Testis (tissue), 3 donors: ENCODE results near the gene SH3RF3. TPM values are rescaled to one million over a fixed set of nuclear protein-coding genes. Genes with fewer than 3 reads are reported as not detected.

ENCODE experiments used
- DNase-seq: peaks from one replicate; pipeline ENCODE4 v3.0.0-alpha.2; 2019
- H3K27ac ChIP-seq, 2 donors: fragments of 200-600 bp; sonication (generic); one replicate each; pipeline ENCODE4 v1.5.1; 2019
- H3K27me3 ChIP-seq: fragments of 200-600 bp; sonication (generic); one replicate; pipeline ENCODE4 v1.5.1; 2019
- H3K36me3 ChIP-seq: fragments of 200-600 bp; sonication (generic); one replicate; pipeline ENCODE4 v1.5.1; 2017; ENCODE audit warnings: low read depth; ENCODE audit errors: missing control alignments
- H3K4me1 ChIP-seq: fragments of 200-600 bp; sonication (generic); one replicate; pipeline ENCODE4 v1.5.1; 2019
- H3K4me3 ChIP-seq, 2 donors: fragments of 200-600 bp; sonication (generic); one replicate each; pipeline ENCODE4 v1.5.1; 2017 to 2019
- H3K9me3 ChIP-seq: fragments of 200-600 bp; sonication (generic); one replicate; pipeline ENCODE4 v1.5.1; 2017
- CTCF ChIP-seq, 3 experiments: fragments of 450-650 bp in 2 of 3; fragments of 200-600 bp in 1 of 3; sonication (generic) in 1 of 3; IDR thresholded peaks; one replicate each; pipeline ENCODE4 v1.5.1; 2016 to 2019; ENCODE audit warnings: antibody characterized with exemption in 3 of 3, mild to moderate bottlenecking in 2 of 3, moderate library complexity in 1 of 3
- POLR2A ChIP-seq: fragments of 450-650 bp; IDR thresholded peaks from one replicate; pipeline ENCODE4 v1.6.1; 2017; ENCODE audit warnings: antibody characterized with exemption, mild to moderate bottlenecking, moderate library complexity
- WGBS, 2 donors: methylation state at CpG; one replicate each; pipeline ENCODE4 v1.1.5; 2018; 5-methylcytosine and 5-hydroxymethylcytosine counted together
- intact Hi-C: fragments of 100-400 bp; cut with DNase I; formaldehyde crosslinking; loops from one replicate; pipeline ENCODE4 v1.15.1; 2023; ENCODE audit warnings: low total_unique reads
- polyA plus RNA-seq: library from polyadenylated mRNA; stranded (reverse); fragments of 350-450 nt; fragmentation: Illumina TruSeq; extraction: RNeasy Lipid Tissue Mini Kit (QIAGEN cat#74804); gene quantifications from one replicate; pipeline ENCODE4 v1.2.3, GENCODE V29; 2014; ENCODE audit warnings: low read depth, low replicate concordance; ENCODE audit not compliant: insufficient read depth
- total RNA-seq, 2 donors: library from RNA; depleted of rRNA; stranded (reverse); fragments of >200 nt; gene quantifications; one replicate each; pipeline ENCODE4 v1.2.3, GENCODE V29; 2016

Gene SH3RF3
- total and polyA plus RNA-seq, 3 donors from 2014 or later: 9.3 to 20.1 (median 16.5) TPM

- intact Hi-C loops: no loop called here
- no peak for DNase-seq
- Histone ChIP-seq H3K36me3 (no peaks in the 10 kb centered on the region), H3K27ac (no peak overlapping the region), H3K9me3 (no peaks in the 10 kb centered on the region), H3K4me3 (no peak overlapping the region), H3K27me3 (no peaks in the 10 kb centered on the region), H3K4me1 (no peaks in the 10 kb centered on the region)
- TF ChIP-seq POLR2A: no peak
- no peak for TF ChIP-seq CTCF (IDR thresholded peaks at IDR 0.05)
- 91 to 92% methylated on average over 8 to 9 of the region's 9 CpGs for WGBS, 2 donors
These were observed 268.9 kb downstream of the SH3RF3 start for GRCh38 chr2:109397893-109398292.

GRCh38 chr2:109398366-109399015 is 269.5 kb downstream of the SH3RF3 start:
- Histone ChIP-seq H3K4me1 (no peaks in the 10 kb centered on the region), H3K4me3 (no peak overlapping the region), H3K27me3 (no peaks in the 10 kb centered on the region), H3K36me3 (no peaks in the 10 kb centered on the region), H3K27ac (no peak overlapping the region), H3K9me3 (no peaks in the 10 kb centered on the region)
- intact Hi-C loops: no loop called here
- no peak for DNase-seq
- WGBS, 2 donors: 98 to 100% methylated on average over 1 to 22 of the region's 22 CpGs
- TF ChIP-seq CTCF (IDR thresholded peaks at IDR 0.05) (no peak), POLR2A (no peak)

DNA sequence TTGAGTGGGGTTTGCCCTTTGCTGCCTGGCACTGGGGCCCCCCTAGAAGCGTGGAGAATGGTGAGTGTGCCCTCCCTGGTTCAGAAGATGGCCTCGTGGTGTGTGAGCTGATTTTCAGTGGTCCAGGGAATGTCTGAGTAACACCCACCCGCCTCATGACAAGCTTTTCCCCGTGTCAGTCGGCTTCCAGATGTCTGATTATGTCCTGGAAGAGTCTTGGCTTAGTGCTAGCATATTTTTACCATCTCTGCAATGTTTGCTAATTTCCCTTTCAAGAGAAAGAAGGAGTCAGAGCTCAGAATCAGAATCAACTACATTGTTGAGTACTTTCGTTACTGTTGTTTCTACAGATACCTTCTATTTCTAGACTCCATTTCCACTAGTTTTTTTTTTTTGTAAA is 270.1 kb downstream of the SH3RF3 start:
- TF ChIP-seq CTCF (IDR thresholded peaks at IDR 0.05) (no peak), POLR2A (no peak)
- Histone ChIP-seq H3K36me3 (no peaks in the 10 kb centered on the region), H3K27ac (no peak overlapping the region), H3K4me3 (no peak overlapping the region), H3K4me1 (no peaks in the 10 kb centered on the region), H3K27me3 (no peaks in the 10 kb centered on the region), H3K9me3 (no peaks in the 10 kb centered on the region)
- 88 to 93% methylated on average over 5 to 6 of the region's 6 CpGs for WGBS, 2 donors
- DNase-seq: no peak
- intact Hi-C loops: no loop called here

DNA sequence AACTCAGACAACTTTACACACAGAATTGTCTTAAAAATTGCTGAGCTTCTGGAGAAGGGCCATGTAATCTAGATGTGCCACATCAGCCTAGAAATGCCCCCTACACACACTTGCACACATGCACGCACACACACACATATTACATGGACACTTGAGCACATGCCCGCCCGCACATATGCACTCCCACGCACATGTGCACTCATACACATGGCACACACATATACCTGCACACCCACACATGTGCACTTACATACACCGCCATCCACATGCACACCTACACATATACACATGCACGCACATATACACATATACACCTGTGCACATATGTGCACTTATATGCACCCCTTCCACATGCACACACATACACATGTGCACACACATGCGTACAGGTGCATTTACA is 271.1 kb downstream of the SH3RF3 start:
- 78 to 90% methylated on average over 7 of the region's 7 CpGs for WGBS, 2 donors
- intact Hi-C loops: no loop called here
- no peaks in the 10 kb centered on the region for H3K36me3 ChIP-seq
- H3K4me3 ChIP-seq: no peak overlapping the region
- H3K9me3 ChIP-seq: no peaks in the 10 kb centered on the region
- no peak overlapping the region for H3K27ac ChIP-seq
- no peaks in the 10 kb centered on the region for H3K4me1 ChIP-seq
- no peak for DNase-seq
- TF ChIP-seq CTCF (IDR thresholded peaks at IDR 0.05) (no peak), POLR2A (no peak)
- H3K27me3 ChIP-seq: no peaks in the 10 kb centered on the region

- no peaks in the 10 kb centered on the region for H3K36me3 ChIP-seq
- no peaks in the 10 kb centered on the region for H3K27me3 ChIP-seq
- no peak overlapping the region for H3K4me3 ChIP-seq
- intact Hi-C loops: no loop called here
- no peak overlapping the region for H3K27ac ChIP-seq
- no peaks in the 10 kb centered on the region for H3K4me1 ChIP-seq
- H3K9me3 ChIP-seq: no peaks in the 10 kb centered on the region
- TF ChIP-seq CTCF (IDR thresholded peaks at IDR 0.05) (no peak), POLR2A (no peak)
- DNase-seq: no peak
- 91 to 93% methylated on average over 3 of the region's 3 CpGs for WGBS, 2 donors
These were observed 272.4 kb downstream of the SH3RF3 start for GRCh38 chr2:109401370-109401769.
